HG03060 (cell line): ENCODE results near the gene VRK2.
"Not testable (repeated sequence)": the region's sequence is repeated elsewhere in the genome, so short reads cannot be mapped to it uniquely, and the experiment has no call there.

Source experiments
- ATAC-seq: cut with Tn5 transposase; IDR thresholded peaks from one replicate; pipeline ENCODE4 v1.9.1; 2021; ENCODE audit warnings: low read depth, moderate number of reproducible peaks; ENCODE audit not compliant: unreplicated experiment

VRK2 gene

DNA sequence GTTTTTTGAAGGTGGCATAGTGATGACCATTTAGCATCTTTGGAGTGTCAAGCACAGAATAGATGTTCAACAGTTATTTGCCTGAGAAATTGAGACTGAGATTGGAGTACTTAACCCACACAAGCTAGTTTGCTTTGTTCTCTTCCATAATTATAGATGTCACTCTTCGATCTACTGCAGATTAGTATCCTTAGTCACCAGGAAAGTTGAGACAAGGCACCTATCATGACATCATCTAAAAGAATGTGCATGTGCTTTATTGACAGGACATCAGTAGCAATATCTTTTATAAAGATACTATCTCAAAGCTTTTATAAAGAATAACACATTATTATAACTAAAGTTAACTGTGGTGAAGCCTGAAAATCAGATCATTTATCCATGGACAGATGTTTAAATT, 6.4 kb downstream of the VRK2 start:
- ATAC-seq = no peak

DNA sequence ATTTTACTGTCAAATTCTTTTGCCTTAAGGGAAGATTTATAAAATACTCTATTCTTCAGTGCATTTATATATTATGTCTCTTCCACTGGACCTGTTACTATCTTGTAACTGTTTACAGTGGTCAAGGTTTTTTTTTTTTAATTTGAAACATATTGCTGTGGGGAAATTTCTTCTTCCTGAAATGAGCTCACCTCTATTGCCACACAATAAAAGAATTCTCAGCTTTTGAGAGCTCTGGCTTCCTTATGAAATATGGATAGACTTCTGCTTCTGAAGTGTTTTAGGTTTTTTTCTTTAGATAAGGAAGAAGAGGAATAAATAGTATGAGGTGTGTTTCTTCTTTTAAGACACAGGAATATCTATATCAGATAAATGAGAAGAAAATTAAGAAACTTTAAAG, 7.7 kb downstream of the VRK2 start:
- no peak for ATAC-seq

DNA sequence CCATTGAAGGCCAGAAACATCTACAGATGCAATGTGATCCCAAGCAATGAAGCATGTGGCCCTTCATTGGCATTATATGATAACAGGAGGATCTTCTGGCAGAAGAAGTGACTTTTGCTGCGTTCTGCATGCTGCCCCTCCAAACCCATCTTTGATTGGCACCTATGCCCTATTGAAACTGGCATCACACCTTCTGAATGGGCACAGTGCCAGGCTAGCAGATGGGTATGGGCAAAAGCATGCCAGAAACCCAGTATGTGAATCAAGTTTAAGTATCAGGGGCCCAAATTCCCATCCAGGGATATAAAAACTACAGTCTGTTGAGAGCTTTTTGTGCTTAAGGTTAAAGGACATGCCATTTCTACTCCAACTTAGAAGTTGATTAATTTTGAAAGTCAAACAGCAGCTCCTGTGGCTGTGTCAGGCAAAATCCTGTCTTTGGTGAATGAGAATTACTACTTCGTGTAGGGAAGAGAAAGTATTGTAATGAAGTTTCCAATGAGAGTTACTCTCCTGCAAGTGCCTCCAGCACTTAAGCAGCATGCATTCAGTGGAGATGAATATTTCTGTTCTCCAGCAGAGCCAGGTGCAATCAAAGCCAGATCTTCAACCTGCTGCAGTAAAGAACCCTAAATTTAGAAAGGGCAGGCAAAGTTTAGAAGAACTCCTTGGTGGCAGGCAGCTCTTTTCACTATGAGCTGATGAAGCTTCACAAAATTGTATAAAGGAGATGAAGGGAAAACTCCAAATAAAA, 8.6 kb downstream of the VRK2 start:
- ATAC-seq = no peak

DNA sequence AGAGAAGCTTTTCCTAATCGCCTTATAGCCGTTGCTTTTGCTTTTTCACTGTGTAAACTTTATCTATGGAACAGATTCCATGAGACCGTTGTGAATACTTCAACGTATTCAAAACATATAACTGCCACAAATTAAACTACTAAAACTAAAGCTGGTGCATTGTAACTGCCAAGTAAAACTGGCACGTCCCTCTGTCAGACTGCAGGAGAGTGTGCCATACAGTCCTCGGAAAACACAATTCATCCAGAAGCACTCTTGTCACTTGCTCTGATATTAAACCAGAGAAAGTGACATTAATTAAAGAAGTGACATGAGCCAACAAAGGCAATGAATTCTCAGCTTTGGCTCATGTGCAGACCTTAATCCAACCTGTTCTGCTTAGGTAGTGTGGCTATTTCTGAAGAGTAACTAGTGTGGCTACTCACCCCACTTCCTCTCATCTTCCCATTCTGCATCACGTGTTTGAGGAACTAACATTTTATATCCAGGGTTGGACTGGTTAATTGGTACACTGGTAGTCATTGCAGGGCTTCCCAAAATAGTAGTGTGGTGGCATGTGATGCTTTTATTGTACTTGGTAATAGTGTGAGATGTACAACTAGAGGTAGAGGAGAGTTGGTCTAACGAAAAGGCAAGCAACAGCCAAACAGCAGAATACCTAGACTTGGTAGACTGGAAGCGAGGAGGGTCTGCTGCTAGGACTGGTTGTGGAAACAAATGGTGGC, 9.7 kb downstream of the VRK2 start:
- ATAC-seq = no peak

DNA sequence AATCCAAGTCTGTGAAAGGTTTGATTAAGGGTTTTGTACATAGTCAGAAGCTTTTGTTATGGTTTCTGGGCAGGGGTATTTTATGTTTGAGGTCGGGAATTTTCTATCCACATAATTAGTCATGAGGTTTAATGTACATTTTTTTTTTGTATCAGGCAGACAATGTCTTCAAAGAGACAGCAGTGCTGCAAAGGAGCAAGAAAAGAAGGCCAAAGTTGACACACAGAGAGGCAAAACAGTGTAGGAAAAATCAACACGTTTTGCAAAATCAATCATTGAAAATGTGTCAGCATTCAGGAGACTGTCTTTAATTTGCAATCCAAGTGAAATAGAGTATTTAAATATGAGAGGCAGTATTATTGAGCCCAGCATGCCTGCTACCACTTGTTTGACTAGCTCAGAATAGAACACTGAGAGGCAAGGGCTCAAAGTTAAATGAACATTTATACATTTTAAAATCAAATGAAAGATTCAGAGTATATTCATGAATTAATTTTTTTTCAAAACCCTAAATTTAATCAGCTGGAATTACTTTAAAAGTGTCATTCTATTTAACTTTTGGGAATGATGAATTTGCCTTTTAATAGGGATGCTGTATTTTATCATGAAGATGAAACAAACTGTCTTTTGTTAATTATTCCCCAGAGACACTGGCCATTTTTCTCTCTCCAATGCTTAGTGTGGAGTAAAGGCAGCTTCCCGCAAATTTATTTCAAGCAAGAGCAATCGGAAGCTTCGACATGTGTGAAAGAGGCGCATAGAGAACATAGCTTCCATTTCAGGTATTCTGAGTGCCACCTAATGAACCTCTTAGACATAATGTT, 11.3 kb downstream of the VRK2 start:
- ATAC-seq = no peak

DNA sequence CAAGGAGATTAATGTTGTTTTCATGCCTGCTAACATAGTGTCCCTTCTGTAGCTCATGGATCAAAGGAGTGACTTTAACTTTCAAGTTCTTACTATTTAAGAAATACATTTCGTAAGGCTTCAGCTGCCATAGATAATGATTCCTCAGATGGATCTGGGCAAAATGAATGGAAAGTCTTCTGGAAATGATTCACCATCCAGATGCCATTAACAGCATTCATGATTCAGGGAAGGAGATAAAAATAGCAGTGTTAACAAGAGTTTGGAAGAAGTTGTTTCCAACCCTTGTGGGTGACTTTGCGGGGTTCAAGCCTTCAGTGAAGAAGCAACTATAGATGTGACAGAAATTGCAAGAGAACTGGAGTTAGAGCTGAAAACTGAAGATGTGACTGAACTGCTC, 17.0 kb downstream of the VRK2 start:
- ATAC-seq = no peak

DNA sequence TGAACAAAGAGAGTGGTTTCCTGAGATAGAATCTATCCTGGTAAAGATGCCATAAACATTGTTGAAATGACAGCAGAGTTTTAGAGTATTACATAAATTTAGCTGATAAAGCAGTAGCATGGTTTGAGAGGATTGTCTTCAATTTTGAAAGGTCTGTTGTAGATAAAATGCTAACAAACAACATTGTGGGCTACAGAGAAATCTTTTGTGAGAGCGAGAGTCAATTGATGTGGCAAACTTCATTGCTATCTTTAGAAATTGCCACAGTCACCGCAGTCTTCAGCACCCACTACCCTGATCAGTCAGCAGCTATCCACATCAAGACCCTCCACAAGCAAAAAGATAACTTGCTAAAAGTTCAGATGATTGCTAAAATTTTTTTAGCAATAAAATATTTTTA, 17.5 kb downstream of the VRK2 start:
- no peak for ATAC-seq

DNA sequence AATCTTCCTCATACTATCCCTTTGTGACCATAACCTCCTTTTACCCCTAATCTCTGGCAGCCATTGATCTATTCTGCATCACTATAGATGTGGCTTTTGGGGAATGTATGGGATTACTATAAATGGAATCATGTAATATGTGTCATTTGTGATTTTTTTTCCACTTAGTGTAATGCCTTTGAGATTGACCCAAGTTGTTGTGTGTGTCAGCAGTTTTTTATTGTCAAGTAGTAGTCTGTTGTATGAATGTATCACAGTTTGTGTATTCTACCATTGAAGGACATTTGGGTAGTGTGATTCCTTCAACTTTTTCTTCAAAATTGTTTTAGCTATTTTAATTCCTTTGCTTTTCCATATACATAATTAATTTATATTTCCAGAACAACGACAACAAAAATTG, 18.6 kb downstream of the VRK2 start:
- no peak for ATAC-seq

DNA sequence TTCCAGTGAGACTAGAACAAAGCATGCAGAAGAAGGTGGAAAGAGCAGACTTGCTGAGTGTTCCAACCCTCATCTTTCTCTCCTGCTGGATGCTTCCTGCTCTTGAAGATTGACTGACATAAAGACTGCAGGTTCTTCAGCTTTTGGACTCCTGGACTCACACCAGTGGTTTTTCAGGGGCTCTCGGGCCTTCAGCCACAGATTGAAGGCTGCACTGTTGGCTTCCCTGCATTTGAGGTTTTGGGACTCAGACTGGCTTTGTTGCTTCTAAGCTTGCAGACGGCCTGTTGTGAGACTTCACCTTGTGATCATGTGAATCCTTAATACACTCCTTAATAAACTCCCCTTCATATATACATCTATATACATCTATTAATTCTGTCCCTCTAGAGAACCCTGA, 20.4 kb downstream of the VRK2 start:
- no peak for ATAC-seq

DNA sequence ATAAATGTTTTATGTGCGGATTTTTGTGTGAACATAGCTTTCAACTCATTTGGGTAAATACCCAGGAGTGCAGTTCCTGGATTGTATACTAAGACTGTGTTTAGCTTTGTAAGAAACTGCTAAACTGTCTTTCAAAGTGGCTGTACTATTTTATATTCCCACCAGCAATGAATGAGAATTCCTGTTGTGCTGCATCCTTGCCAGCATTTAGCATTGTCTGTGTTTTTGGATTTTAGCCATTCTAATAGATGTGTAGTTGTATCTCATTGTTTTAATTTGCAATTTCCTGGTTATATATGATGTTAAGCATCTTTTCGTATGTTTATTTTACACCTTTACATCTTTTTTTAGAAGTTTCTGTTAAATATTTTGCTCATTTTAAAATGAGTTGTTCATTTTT, 24.2 kb downstream of the VRK2 start:
- ATAC-seq = no peak

DNA sequence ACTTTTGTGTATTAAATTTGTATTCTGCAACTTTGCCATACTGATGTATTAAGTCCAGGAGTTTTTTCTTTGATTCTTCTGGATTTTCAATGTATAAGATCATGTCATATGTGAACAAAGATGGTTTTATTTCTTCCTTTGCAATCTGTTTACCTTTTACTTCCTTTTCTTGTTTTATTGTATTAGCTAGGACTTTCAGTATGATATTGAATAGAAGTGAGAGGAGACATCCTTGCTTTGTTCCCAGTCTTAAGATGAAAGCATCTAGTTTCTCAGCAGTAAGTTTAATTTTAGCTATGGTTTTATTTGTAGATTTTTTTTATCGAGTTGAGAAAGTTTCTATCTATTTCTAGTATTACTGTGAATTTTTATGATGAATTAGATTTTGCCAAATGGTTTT, 25.5 kb downstream of the VRK2 start:
- no peak for ATAC-seq

DNA sequence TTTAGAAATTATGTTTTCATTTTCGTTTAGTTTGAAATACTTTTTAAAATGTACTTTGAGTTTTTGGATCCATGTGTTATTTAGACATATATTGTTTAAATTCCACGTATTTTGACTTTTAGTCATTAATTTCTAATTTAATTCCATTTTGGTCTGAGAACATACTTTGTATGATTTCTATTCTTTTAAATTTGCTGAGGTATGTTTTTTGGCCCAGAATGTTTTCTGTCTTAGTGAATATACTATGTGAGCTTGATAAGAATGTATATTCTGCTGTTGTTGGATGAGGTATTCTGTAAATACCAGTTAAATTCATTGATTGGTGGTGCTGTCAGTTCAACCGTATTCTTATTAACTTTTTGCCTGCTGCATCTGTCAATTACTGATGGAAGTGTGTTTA, 26.4 kb downstream of the VRK2 start:
- no peak for ATAC-seq

DNA sequence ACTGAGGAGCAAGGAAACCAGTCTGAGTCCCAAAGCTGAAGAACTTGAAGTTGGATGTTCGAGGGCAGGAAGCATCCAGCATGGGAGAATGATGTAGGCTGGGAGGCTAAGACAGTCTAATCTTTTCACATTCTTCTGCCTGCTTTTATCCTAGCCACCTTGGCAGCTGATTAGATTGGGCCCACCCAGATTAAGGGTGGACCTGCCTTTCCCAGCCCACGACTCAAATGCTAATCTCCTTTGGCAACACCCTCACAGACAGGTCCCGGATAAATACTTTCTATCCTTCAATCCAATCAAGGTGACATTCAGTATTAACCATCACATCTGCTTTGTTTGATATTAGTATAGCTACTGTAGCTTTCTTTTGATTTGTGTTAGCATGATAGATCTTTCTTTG, 27.1 kb downstream of the VRK2 start:
- ATAC-seq = no peak

DNA sequence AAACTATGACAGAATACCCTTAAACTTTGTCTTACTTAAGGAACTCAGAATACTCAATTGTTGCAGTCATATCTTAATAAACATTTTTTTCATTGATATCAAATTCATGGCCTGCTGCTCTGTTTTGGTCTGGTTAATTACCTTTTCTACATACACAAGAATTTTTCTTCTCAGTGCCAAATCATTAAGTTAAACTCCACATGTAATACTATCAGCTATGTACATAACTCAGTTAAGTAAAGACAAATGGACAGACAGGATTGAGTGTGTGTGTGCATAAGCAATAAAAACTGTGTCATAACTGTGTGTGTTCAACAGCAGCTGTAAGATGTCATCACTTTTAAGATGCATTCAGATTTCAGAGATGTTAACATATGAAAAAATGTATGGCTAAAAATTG, 34.4 kb downstream of the VRK2 start:
- ATAC-seq = no peak

DNA sequence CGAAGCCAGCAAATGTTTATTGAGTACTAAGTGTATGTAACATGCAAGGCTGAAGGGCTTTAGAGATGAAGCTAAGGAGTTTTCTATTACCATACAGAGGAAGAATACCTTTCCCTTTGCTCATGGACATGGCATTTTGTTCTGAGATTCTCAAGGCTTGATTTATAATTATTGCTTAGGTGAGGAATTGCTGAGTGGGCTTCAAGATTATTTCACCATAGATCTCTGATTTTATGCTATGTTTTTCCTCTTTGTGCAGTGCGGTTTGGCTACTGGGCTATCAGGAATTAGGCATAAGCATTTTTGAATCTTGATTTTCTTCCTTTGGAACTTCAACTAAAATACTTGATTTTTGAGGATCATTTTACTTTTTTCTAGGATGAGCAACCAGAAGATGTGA, 42.5 kb downstream of the VRK2 start:
- ATAC-seq = no peak

DNA sequence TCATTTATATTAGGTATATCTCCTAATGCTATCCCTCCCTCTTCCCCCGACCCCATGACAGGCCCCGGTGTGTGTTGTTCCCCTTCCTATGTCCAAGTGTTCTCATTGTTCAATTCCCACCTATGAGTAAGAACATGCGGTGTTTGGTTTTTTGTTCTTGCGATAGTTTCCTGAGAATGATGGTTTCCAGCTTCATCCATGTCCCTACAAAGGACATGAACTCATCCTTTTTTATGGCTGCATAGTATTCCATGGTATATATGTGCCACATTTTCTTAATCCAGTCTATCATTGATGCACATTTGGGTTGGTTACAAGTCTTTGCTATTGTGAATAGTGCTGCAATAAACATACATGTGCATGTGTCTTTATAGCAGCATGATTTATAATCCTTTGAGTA, 46.2 kb downstream of the VRK2 start:
- ATAC-seq = not testable (repeated sequence)

DNA sequence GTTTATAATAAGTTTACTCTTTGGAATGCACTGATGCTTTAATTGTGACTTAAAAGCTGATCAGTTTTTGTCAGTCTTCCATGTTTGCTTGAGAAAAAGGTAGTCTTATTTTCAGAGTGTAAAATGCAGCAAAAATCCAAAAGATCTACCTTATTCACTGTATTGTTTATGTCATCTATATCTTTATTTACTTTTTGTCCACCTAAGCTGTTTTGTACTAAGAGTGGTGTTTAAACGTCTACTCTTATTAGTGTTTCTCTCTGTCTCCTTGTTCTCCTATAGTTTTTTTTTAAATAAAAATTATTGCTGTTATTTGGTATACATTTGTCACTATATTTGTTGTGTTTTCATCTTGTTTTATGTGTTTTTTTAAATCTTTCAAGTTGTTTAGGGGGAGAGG, 50.4 kb downstream of the VRK2 start:
- no peak for ATAC-seq

DNA sequence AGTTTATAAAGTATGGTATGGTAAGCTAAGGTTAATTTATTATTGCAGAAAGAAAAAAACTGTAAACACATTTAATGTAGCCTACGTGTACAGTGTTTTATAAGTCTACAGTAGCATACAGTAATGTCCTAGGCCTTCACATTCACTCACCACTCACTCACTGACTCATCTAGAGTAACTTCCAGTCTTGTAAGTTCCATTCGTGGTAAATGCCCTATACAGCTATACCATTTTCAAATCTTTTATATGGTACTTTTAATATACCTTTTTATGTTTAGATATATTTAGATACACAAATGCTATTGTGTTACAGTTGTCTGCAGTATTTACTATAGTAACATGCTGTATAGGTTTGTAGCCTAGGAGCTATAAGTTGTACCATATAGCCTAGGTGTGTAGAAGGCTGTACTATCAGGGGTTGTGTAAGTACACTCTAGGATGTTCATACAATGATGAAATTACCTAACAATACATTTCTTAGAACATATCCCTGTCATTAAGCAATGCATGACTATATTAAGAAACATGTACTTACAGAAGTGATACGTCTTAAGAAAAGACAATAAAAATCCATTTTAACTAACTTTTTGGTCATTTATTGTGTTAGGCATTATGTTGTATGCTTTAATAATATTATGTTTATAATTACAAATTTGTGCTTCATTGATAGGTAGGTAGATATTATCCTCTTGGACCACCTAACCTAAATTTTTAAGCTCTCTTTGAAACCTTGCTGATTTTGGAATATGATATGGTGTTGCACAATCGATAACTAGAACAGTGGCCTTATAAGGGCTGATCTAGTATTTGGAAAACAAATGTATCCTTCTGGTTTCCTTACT, 51.9 kb downstream of the VRK2 start:
- no peak for ATAC-seq

DNA sequence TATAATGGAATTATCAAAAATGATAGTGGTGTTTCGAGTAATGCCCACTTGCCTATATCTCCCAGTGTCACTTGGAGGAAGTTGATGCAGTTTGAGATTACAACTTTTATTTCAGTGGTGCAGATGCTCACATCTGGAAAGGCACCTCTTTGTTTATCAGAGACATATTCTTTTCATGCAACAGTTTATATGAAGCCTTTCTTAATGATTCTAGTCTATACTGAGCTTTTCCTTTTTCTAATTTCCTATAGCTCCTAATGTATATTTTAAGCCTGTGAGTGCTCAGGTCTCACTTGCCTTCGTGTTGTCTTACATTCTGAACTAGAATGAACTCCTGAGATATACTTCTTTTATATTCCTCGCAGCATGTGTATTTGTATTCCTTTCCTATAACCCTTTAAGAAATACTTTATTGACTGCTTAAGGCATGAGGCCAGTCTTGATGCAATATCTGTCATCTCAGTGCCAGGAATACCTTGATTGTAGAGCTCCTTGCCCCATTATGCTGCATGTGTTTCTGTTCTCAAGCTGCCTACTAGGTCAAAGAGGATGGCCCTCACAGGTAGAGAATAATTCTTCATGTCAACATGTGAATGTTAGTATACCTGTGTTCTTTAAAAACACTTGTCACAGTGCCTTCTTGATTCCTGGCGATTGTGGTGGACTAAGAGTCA, 52.6 kb downstream of the VRK2 start:
- no peak for ATAC-seq

DNA sequence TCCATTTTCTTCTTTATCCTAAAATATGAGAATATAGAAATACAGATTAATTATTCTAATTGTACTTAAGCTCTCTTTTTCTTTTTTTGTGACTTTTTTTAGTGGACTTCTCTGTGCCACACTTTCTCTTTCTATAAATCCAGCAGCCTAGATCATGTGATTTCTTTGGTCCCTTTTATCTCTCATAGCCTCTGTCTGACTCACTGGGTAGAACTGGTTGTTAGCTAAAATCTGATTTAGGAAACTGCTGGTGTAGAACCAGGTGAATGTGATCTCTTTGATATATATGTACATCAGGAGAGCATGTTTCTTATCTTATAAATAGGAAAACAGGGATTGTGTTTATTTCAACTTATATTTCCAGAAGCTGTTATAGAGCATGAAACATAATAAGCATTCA, 54.9 kb downstream of the VRK2 start:
- no peak for ATAC-seq
